Measurements from ENCODE around the gene PCBP3. TPM values are rescaled to one million over a fixed set of nuclear protein-coding genes. Genes with fewer than 3 reads are reported as not detected.

PCBP3 gene
- total RNA-seq, 1 experiment from 2014 or later = not detected

DNA sequence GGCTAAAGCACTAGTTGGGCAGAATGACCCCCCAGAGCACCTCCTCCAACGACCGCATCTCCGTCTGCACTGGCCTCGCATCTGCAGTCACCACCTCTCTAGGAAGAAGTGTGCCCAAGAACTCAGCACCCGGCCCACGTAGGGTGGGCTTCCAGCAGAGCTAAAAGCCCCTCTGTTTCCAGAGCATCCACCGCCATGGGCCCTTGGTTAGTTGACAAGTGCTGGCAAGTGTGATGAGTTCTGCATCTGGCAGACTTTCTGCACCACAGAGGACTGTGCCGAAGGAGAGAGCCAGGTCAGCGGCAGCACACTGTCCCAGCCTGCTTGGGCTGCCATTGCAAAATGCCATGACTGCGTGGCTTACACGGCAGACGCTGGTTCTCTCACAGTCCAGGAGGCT, 261.7 kb downstream of the PCBP3 start:
- no peaks in the 10 kb centered on the region for H4K20me1 ChIP-seq (ENCODE audit: insufficient read depth, low read depth, low read length)

DNA sequence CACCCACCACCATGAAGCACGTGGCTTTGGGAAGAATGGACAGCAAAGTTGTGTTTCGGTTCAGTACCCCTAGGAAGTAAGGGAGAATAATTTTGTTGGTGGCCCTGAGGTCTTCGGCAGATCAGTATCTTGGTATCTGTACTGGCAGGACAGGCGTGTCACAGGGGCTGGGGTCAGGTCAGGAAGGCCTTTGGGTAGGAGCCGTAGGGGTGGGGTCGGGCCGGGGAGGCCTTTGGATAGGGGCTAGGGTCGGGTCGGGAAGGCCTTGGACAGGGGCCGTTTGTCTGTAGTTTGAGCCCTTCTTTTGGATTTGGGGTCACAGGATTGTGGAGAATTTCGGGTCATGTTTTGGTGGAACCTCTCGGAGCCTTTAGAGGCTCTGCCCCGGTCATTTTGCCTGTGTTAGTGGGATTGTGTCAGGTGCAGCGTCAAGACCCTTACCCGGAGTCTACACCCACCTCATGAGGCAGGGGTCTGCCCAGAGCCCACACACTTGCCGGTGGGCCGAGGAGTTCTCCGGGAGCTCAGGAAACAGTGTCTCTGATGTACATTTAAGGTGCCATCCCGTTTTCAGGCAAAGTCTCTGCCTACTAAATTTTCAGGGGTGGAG, 262.8 kb downstream of the PCBP3 start:
- DNase-seq = no peak
- Histone ChIP-seq H3K27me3 (ENCODE audit: low read length) (no peaks in the 10 kb centered on the region), H3K36me3 (ENCODE audit: insufficient read depth, low read length) (no peaks in the 10 kb centered on the region)

More for the DNA sequence above, 261.7 kb downstream of the PCBP3 start:
- Histone ChIP-seq H2AFZ (ENCODE audit: low read length) (no peak overlapping the region), H3K9me3 (ENCODE audit: low read length) (no peaks in the 10 kb centered on the region), H3K9ac (ENCODE audit: low read length) (no peak overlapping the region), H3K27me3 (ENCODE audit: low read length) (no peaks in the 10 kb centered on the region), H3K4me2 (ENCODE audit: low read depth, low read length, poor library complexity, severe bottlenecking) (no peak overlapping the region), H3K79me2 (ENCODE audit: low read length) (no peaks in the 10 kb centered on the region), H3K4me1 (ENCODE audit: low read length) (no peaks in the 10 kb centered on the region), H3K36me3 (ENCODE audit: insufficient read depth, low read length) (no peaks in the 10 kb centered on the region), H3K27ac (ENCODE audit: low read length) (no peak overlapping the region), H3K4me3 (ENCODE audit: low read length) (no peak overlapping the region), H3K9me2 (replicated peaks; ENCODE audit: insufficient read depth, low read length) (no peaks in the 10 kb centered on the region)
- no peak for DNase-seq

DNA sequence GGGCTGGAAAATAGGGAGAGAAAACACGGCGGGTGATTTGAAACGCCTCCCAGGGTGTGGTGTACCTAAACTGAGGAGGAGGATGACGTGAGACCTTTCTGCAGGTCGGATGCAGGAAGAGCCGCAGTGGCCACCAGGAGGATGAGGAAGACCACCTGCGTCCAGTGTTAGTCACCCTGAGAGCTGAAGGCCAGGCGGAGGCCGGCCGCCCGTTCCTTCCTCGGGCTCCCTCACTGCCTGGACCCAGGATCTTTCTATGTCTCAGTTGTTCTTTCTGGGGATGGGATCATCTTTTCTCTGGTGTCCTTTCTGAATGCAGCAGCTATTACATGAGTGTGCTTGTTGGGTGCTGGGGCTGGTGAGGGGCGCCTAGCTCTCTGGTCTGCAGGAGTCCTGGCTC, 263.3 kb downstream of the PCBP3 start:
- Histone ChIP-seq H4K20me1 (ENCODE audit: insufficient read depth, low read depth, low read length) (no peaks in the 10 kb centered on the region), H3K9ac (ENCODE audit: low read length) (no peak overlapping the region), H3K4me3 (ENCODE audit: low read length) (no peak overlapping the region), H3K4me1 (ENCODE audit: low read length) (no peaks in the 10 kb centered on the region), H3K9me3 (ENCODE audit: low read length) (no peaks in the 10 kb centered on the region), H3K9me2 (replicated peaks; ENCODE audit: insufficient read depth, low read length) (no peaks in the 10 kb centered on the region), H3K27ac (ENCODE audit: low read length) (no peak overlapping the region), H3K27me3 (ENCODE audit: low read length) (no peaks in the 10 kb centered on the region), H3K79me2 (ENCODE audit: low read length) (no peaks in the 10 kb centered on the region), H2AFZ (ENCODE audit: low read length) (no peak overlapping the region), H3K4me2 (ENCODE audit: low read depth, low read length, poor library complexity, severe bottlenecking) (no peak overlapping the region), H3K36me3 (ENCODE audit: insufficient read depth, low read length) (no peaks in the 10 kb centered on the region)
- DNase-seq = no peak

More for the DNA sequence above, 262.8 kb downstream of the PCBP3 start:
- no peaks in the 10 kb centered on the region for H3K79me2 ChIP-seq (ENCODE audit: low read length)
- H2AFZ ChIP-seq (ENCODE audit: low read length) = no peak overlapping the region
- no peaks in the 10 kb centered on the region for H3K9me3 ChIP-seq (ENCODE audit: low read length)
- H3K9ac ChIP-seq (ENCODE audit: low read length) = no peak overlapping the region
- no peak overlapping the region for H3K4me2 ChIP-seq (ENCODE audit: low read depth, low read length, poor library complexity, severe bottlenecking)
- no peak overlapping the region for H3K27ac ChIP-seq (ENCODE audit: low read length)
- no peaks in the 10 kb centered on the region for H3K4me1 ChIP-seq (ENCODE audit: low read length)
- H4K20me1 ChIP-seq (ENCODE audit: insufficient read depth, low read depth, low read length) = no peaks in the 10 kb centered on the region
- H3K9me2 ChIP-seq (replicated peaks; ENCODE audit: insufficient read depth, low read length) = no peaks in the 10 kb centered on the region
- H3K4me3 ChIP-seq (ENCODE audit: low read length) = no peak overlapping the region

DNA sequence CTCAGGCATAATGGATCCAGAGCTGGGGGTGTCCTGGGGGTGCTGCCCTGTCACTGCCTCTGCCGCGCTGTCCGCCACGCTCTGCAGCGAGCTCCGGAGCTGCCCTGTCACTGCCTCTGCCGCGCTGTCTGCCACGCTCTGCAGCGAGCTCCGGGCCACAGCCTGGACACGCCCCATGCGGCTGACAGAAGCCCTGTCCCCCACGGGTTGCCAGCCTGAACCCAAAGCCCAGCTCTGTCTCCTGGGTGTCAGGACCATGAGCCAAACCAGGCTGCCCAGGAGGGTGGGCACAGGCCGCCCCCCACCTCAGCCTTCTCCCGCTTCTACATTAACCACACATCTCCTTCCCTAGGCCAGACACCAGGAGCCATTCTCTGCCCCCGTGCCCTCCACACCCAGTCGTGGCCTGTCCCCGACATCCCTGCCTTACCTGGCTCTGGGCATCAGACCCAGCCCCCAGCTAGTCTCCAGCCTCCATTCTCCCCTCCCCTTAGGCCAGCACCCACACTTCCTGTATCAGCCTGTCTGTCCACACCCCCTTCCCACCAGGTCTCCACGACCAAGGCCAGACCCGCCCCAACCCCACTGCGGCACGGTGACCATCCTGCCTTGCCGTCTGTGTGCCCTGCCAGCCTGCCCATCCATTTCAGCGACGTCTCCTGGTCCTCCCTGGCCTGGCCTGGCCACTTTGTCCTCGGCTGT, 265.2 kb downstream of the PCBP3 start:
- H3K9me3 ChIP-seq (ENCODE audit: low read length) = no peaks in the 10 kb centered on the region
- H4K20me1 ChIP-seq (ENCODE audit: insufficient read depth, low read depth, low read length) = no peaks in the 10 kb centered on the region
- H3K4me2 ChIP-seq (ENCODE audit: low read depth, low read length, poor library complexity, severe bottlenecking) = no peak overlapping the region
- H2AFZ ChIP-seq (ENCODE audit: low read length) = no peak overlapping the region
- H3K9me2 ChIP-seq (replicated peaks; ENCODE audit: insufficient read depth, low read length) = no peaks in the 10 kb centered on the region
- no peaks in the 10 kb centered on the region for H3K36me3 ChIP-seq (ENCODE audit: insufficient read depth, low read length)
- no peaks in the 10 kb centered on the region for H3K79me2 ChIP-seq (ENCODE audit: low read length)
- H3K27ac ChIP-seq (ENCODE audit: low read length) = no peak overlapping the region
- no peak overlapping the region for H3K4me3 ChIP-seq (ENCODE audit: low read length)
- H3K27me3 ChIP-seq (ENCODE audit: low read length) = no peaks in the 10 kb centered on the region
- DNase-seq = no peak
- no peaks in the 10 kb centered on the region for H3K4me1 ChIP-seq (ENCODE audit: low read length)
- no peak overlapping the region for H3K9ac ChIP-seq (ENCODE audit: low read length)

DNA sequence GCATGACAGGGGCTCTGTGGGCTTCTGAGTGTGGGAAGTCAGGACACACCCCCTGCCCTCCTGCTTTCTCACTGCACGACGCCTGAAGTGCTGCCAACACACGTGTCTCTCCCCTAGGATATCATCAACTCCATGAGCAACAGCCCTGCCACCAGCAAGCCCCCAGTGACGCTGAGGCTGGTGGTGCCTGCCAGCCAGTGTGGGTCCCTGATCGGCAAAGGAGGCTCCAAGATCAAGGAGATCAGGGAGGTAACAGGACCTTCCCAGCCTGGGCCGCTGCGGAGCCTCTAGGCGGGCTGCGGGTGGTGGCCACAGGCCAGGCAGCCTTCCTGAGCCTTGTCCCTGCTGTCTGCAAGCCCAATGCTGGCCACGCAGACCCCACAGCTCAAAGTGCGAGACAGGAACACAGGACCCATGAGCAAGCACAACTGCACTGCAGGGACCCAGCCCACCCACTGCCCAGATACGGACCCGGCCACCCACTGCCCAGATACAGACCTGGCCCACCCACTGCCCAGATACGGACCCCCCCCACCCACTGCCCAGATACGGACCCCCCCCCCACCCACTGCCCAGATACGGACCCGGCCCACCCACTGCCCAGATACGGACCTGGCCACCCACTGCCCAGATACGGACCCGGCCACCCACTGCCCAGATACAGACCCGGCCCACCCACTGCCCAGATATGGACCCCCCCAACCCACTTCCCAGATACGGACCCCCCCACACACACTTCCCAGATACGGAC, 265.9 kb downstream of the PCBP3 start:
- no peak overlapping the region for H2AFZ ChIP-seq (ENCODE audit: low read length)

DNA sequence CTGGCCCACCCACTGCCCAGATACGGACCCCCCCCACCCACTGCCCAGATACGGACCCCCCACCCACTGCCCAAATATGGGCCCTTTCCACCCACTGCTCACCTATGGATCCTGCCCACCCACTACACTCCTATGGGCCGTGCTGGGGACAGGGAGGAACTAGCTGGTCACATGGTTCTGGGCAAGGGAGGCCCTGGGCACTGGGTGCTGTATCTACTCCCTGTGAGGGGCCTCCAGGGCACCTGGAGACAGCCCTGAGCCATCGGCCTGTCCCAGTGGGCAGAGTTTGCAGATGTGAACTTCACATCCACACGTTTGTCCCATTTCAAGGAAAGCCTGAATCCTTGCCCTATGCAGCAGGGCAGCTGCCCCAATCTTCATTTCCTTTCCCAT, 266.6 kb downstream of the PCBP3 start:
- no peaks in the 10 kb centered on the region for H3K9me2 ChIP-seq (replicated peaks; ENCODE audit: insufficient read depth, low read length)
- no peak for DNase-seq
- no peak overlapping the region for H3K4me2 ChIP-seq (ENCODE audit: low read depth, low read length, poor library complexity, severe bottlenecking)

More for the DNA sequence above, 265.9 kb downstream of the PCBP3 start:
- Histone ChIP-seq H3K4me3 (ENCODE audit: low read length) (no peak overlapping the region), H3K79me2 (ENCODE audit: low read length) (no peaks in the 10 kb centered on the region), H3K27me3 (ENCODE audit: low read length) (no peaks in the 10 kb centered on the region), H3K27ac (ENCODE audit: low read length) (no peak overlapping the region), H3K4me2 (ENCODE audit: low read depth, low read length, poor library complexity, severe bottlenecking) (no peak overlapping the region), H3K9ac (ENCODE audit: low read length) (no peak overlapping the region), H3K36me3 (ENCODE audit: insufficient read depth, low read length) (no peaks in the 10 kb centered on the region), H3K4me1 (ENCODE audit: low read length) (no peaks in the 10 kb centered on the region), H3K9me3 (ENCODE audit: low read length) (no peaks in the 10 kb centered on the region), H3K9me2 (replicated peaks; ENCODE audit: insufficient read depth, low read length) (no peaks in the 10 kb centered on the region), H4K20me1 (ENCODE audit: insufficient read depth, low read depth, low read length) (no peaks in the 10 kb centered on the region)
- DNase-seq = no peak

DNA sequence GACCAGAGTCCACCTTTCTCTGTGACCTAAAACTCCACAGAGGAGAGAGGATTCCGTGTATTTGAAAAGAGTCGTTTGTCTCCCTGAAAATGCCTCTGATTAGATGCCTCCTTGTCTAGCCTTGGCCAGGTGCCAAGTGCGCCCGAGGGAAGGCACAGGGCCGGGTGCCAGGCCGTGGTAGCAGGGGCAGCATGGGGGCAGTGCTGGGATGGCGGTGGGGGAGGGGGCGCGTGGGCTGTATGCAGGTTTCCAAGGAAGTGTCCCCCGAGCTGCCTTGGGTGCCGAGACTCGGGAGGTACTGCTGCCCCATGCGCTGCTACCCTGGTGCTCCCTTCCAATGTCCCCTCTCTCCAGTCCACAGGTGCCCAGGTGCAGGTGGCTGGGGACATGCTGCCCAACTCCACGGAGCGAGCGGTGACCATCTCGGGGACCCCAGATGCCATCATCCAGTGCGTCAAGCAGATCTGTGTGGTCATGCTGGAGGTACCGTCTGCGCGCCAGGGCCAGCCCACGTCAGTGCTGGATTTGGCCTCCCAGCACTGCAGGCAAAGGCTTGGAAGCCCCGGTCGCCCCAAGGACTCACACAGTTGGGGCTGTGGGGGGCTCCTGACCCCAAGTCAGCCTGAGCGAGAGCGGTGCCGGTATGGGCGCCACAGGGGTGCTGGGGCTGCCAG, 267.2 kb downstream of the PCBP3 start:
- no peak overlapping the region for H3K9ac ChIP-seq (ENCODE audit: low read length)
- H3K4me3 ChIP-seq (ENCODE audit: low read length) = no peak overlapping the region
- no peak for DNase-seq
- no peaks in the 10 kb centered on the region for H3K9me3 ChIP-seq (ENCODE audit: low read length)
- H4K20me1 ChIP-seq (ENCODE audit: insufficient read depth, low read depth, low read length) = no peaks in the 10 kb centered on the region
- no peak overlapping the region for H3K27ac ChIP-seq (ENCODE audit: low read length)
- H3K27me3 ChIP-seq (ENCODE audit: low read length) = no peaks in the 10 kb centered on the region
- H3K9me2 ChIP-seq (replicated peaks; ENCODE audit: insufficient read depth, low read length) = no peaks in the 10 kb centered on the region
- no peaks in the 10 kb centered on the region for H3K4me1 ChIP-seq (ENCODE audit: low read length)
- no peaks in the 10 kb centered on the region for H3K79me2 ChIP-seq (ENCODE audit: low read length)
- H3K4me2 ChIP-seq (ENCODE audit: low read depth, low read length, poor library complexity, severe bottlenecking) = no peak overlapping the region
- no peak overlapping the region for H2AFZ ChIP-seq (ENCODE audit: low read length)
- no peaks in the 10 kb centered on the region for H3K36me3 ChIP-seq (ENCODE audit: insufficient read depth, low read length)

More for the DNA sequence above, 266.6 kb downstream of the PCBP3 start:
- Histone ChIP-seq H3K27ac (ENCODE audit: low read length) (no peak overlapping the region), H3K4me3 (ENCODE audit: low read length) (no peak overlapping the region), H2AFZ (ENCODE audit: low read length) (no peak overlapping the region), H3K9me3 (ENCODE audit: low read length) (no peaks in the 10 kb centered on the region), H3K36me3 (ENCODE audit: insufficient read depth, low read length) (no peaks in the 10 kb centered on the region), H3K9ac (ENCODE audit: low read length) (no peak overlapping the region), H3K4me1 (ENCODE audit: low read length) (no peaks in the 10 kb centered on the region), H3K79me2 (ENCODE audit: low read length) (no peaks in the 10 kb centered on the region), H4K20me1 (ENCODE audit: insufficient read depth, low read depth, low read length) (no peaks in the 10 kb centered on the region), H3K27me3 (ENCODE audit: low read length) (no peaks in the 10 kb centered on the region)

DNA sequence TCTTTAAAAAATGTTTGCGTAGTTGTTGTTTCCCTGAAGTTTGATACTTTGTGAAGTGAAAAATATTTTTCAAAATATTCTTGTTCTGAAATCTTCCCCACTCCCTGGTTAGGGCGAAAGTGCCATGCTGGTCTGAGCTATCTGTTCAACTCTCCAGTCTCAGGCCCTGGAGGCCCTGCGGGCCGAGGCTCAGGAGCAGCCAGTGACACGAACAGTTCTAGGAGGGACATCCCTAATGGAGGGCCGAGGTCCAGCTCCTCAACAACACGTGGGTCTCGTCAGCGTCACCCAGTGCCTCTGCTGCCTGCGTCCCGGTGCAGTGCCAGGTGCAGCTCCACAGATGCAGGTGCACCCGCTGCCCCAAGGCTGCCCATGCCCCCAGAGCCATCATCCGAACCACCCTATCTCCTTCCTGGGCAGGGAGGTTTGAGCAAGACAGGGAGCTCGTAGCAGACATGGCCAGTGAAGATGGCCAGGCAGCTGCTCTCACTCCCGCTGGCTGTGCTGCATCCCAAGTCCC, 268.3 kb downstream of the PCBP3 start:
- no peak for DNase-seq
- Histone ChIP-seq H3K4me1 (ENCODE audit: low read length) (no peaks in the 10 kb centered on the region), H3K27me3 (ENCODE audit: low read length) (no peaks in the 10 kb centered on the region), H3K79me2 (ENCODE audit: low read length) (no peaks in the 10 kb centered on the region), H2AFZ (ENCODE audit: low read length) (no peak overlapping the region), H3K9ac (ENCODE audit: low read length) (no peak overlapping the region), H3K4me3 (ENCODE audit: low read length) (no peak overlapping the region), H3K9me3 (ENCODE audit: low read length) (no peaks in the 10 kb centered on the region), H3K9me2 (replicated peaks; ENCODE audit: insufficient read depth, low read length) (no peaks in the 10 kb centered on the region), H3K4me2 (ENCODE audit: low read depth, low read length, poor library complexity, severe bottlenecking) (no peak overlapping the region), H3K36me3 (ENCODE audit: insufficient read depth, low read length) (no peaks in the 10 kb centered on the region), H4K20me1 (ENCODE audit: insufficient read depth, low read depth, low read length) (no peaks in the 10 kb centered on the region), H3K27ac (ENCODE audit: low read length) (no peak overlapping the region)
